Esophagus muscularis mucosa (tissue), 4 donors: Measurements from ENCODE around the gene SUFU.

Experiments
- CTCF ChIP-seq, 3 experiments: fragments of 200-600 bp in 2 of 3; fragments of 450-650 bp in 1 of 3; sonication (generic) in 2 of 3; IDR thresholded peaks; one replicate each; pipeline ENCODE4 v1.5.1; 2017 to 2019; ENCODE audit warnings: antibody characterized with exemption in 3 of 3, mild to moderate bottlenecking in 2 of 3, moderate library complexity in 1 of 3
- EP300 ChIP-seq: sonication (generic); formaldehyde crosslinking; IDR thresholded peaks from one replicate; pipeline ENCODE4 v1.6.1; 2017; ENCODE audit warnings: antibody characterized with exemption
- POLR2A ChIP-seq: fragments of 450-650 bp; IDR thresholded peaks from one replicate; pipeline ENCODE4 v1.6.1; 2017; ENCODE audit warnings: antibody characterized with exemption, moderate library complexity, mild to moderate bottlenecking, low read depth
- POLR2AphosphoS5 ChIP-seq, 2 donors: sonication (generic); formaldehyde crosslinking; IDR thresholded peaks; one replicate each; pipeline ENCODE4 v1.6.1; 2017; ENCODE audit warnings: antibody characterized with exemption in 2 of 2

- TF ChIP-seq POLR2A (no peak), POLR2AphosphoS5 (IDR thresholded peaks at IDR 0.05) (peak; percentile 41 to 46), EP300 (no peak), CTCF (IDR thresholded peaks at IDR 0.05) (no peak)
Observed at GRCh38 chr10:102602272-102603045, 98.7 kb downstream of the SUFU start.
